Measurements from ENCODE around the gene ZFAND5.

Gene ZFAND5

DNA sequence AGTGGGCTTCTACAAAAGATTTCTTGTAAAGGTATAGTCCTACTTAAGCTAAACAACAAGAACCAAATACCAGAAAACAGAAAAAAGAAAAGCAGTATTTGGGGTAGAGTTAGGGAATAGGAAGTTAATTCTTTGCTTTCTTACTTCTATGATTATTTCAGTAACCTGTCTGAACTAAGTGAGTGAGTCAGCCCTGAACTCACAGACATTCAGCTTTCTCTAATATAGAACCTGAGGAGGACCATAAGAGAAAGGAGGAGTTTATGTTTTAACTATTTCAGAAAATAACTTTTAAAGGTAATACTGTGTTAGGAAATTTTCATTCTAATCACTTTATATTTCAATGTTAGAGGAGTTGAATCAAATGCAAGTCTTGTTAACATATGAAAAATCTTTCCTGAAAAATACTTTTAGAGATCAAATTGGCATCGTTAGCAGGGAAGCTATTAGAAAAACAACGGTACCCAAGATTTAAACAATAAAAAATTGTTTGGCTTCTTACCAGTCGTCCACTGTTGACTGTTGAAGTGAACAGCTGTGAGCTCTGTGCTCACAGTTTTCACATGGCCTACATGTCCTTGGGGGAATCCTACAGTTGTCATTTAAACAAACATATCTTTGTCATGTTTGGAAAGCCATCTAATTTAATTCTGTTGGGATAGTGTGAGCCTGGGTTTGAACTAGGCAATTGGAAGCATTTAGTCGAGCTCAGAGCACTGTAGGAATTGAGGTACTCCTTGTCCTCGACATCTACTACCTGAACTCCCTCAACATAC, 19.9 kb upstream of the ZFAND5 start:
- WGBS (ENCODE audit: insufficient coverage): 97% methylated on average over 3 of the region's 5 CpGs
- no peak for DNase-seq
- ChIA-PET CTCF (interaction anchor here (1.0 to 1.3 kb wide), 2 partner anchors 12 to 76 kb away, joined by 3 read pairs; no protein-coding TSS in a partner anchor), POLR2A (no interaction called here)
- Histone ChIP-seq H3K9me3 (ENCODE audit: control extremely low read depth in 1 of 5, control insufficient read depth in 4 of 5, insufficient read depth in 2 of 5, low read depth in 1 of 5, low read length in 4 of 5) (no peaks in the 10 kb centered on the region), H3K4me1 (ENCODE audit: control extremely low read depth in 1 of 4, control insufficient read depth in 4 of 4, insufficient read depth in 4 of 4, low read length in 3 of 4) (no peaks in the 10 kb centered on the region), H3K36me3 (ENCODE audit: control insufficient read depth in 4 of 4, insufficient read depth in 4 of 4, low read length in 3 of 4) (no peaks in the 10 kb centered on the region), H3K27ac (ENCODE audit: insufficient read depth in 1 of 2, low read depth in 1 of 2, low read length in 2 of 2, poor library complexity in 1 of 2, severe bottlenecking in 2 of 2) (no peak overlapping the region), H3K4me3 (ENCODE audit: control insufficient read depth in 1 of 7, extremely low read depth in 1 of 7, insufficient read depth in 4 of 7, low read depth in 2 of 7, low read length in 6 of 7) (no peak overlapping the region), H3K27me3 (replicated peaks in 2 of 5; ENCODE audit: control insufficient read depth in 4 of 5, insufficient read depth in 5 of 5, low read length in 4 of 5) (no peaks in the 10 kb centered on the region)

DNA sequence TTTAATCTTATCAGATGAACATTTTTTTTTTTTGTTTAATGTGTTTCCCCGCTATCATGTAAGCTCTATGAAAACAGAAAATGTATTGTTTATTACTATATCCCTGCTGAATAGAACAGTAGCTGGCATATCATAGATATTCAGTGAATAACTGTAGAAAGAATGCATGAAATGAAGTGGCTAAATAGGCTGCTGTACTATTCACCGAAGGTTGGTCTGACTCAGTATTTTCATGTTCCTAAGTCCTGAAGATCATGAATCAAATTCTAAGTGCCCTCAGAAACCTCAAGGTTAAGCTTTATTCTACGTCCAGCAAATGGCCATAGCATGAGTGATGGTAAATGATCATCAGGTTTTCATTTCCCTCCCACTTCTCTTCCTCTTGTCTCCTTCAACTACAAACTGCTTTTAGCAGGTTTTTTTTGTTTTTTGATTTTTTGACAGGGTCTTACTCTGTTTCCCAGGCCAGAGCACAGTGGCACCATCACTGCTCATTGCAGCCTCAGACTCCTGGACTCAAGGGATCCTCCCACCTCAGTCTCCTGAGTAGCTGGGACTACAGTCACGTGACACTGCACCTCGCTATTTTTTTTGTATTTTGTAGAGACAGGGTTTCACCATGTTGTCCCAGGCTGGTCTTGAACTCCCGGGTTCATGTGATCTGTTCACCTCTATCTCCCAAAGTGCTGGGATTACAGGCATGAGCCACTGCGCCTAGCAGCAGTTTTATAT, 19.1 kb upstream of the ZFAND5 start:
- Histone ChIP-seq H3K4me1 (ENCODE audit: control extremely low read depth in 1 of 4, control insufficient read depth in 4 of 4, insufficient read depth in 4 of 4, low read length in 3 of 4) (no peaks in the 10 kb centered on the region), H3K4me3 (ENCODE audit: control insufficient read depth in 1 of 7, extremely low read depth in 1 of 7, insufficient read depth in 4 of 7, low read depth in 2 of 7, low read length in 6 of 7) (no peak overlapping the region), H3K36me3 (ENCODE audit: control insufficient read depth in 4 of 4, insufficient read depth in 4 of 4, low read length in 3 of 4) (no peaks in the 10 kb centered on the region), H3K9me3 (ENCODE audit: control extremely low read depth in 1 of 5, control insufficient read depth in 4 of 5, insufficient read depth in 2 of 5, low read depth in 1 of 5, low read length in 4 of 5) (no peaks in the 10 kb centered on the region), H3K27ac (ENCODE audit: insufficient read depth in 1 of 2, low read depth in 1 of 2, low read length in 2 of 2, poor library complexity in 1 of 2, severe bottlenecking in 2 of 2) (no peak overlapping the region), H3K27me3 (replicated peaks in 2 of 5; ENCODE audit: control insufficient read depth in 4 of 5, insufficient read depth in 5 of 5, low read length in 4 of 5) (no peaks in the 10 kb centered on the region)
- CTCF ChIA-PET: interaction anchor here (1.3 kb wide), 2 partner anchors 14 to 76 kb away, joined by 3 read pairs; no protein-coding TSS in a partner anchor
- POLR2A ChIA-PET: no interaction called here
- WGBS (ENCODE audit: insufficient coverage): 83% methylated on average over 3 of the region's 7 CpGs
- no peak for DNase-seq

DNA sequence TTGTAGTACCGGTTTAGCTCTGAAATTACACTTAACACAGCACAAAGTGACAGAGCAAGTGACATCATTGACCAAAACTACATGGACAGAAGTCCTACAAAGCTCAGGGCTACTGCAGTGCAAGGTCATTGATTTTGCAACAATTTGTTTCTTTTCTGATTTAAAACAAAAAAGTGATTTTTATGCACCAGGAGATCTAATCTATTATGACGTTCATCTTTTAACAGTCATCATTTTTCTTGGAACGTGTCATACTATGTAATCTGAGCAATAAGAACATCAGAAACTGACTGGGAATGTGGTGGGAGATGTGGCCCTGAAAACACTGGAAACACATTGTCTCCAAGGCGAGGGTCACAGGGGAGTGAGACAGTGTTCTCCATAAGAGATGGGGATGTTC, 17.4 kb upstream of the ZFAND5 start:
- DNase-seq: no peak
- POLR2A ChIA-PET: no interaction called here
- Histone ChIP-seq H3K27ac (ENCODE audit: insufficient read depth in 1 of 2, low read depth in 1 of 2, low read length in 2 of 2, poor library complexity in 1 of 2, severe bottlenecking in 2 of 2) (no peak overlapping the region), H3K27me3 (replicated peaks in 2 of 5; ENCODE audit: control insufficient read depth in 4 of 5, insufficient read depth in 5 of 5, low read length in 4 of 5) (no peaks in the 10 kb centered on the region), H3K4me3 (ENCODE audit: control insufficient read depth in 1 of 7, extremely low read depth in 1 of 7, insufficient read depth in 4 of 7, low read depth in 2 of 7, low read length in 6 of 7) (no peak overlapping the region), H3K4me1 (ENCODE audit: control extremely low read depth in 1 of 4, control insufficient read depth in 4 of 4, insufficient read depth in 4 of 4, low read length in 3 of 4) (no peaks in the 10 kb centered on the region), H3K36me3 (ENCODE audit: control insufficient read depth in 4 of 4, insufficient read depth in 4 of 4, low read length in 3 of 4) (no peaks in the 10 kb centered on the region), H3K9me3 (ENCODE audit: control extremely low read depth in 1 of 5, control insufficient read depth in 4 of 5, insufficient read depth in 2 of 5, low read depth in 1 of 5, low read length in 4 of 5) (no peaks in the 10 kb centered on the region)
- CTCF ChIA-PET: no interaction called here
- WGBS (ENCODE audit: insufficient coverage): 100% methylated on average over 3 of the region's 4 CpGs

DNA sequence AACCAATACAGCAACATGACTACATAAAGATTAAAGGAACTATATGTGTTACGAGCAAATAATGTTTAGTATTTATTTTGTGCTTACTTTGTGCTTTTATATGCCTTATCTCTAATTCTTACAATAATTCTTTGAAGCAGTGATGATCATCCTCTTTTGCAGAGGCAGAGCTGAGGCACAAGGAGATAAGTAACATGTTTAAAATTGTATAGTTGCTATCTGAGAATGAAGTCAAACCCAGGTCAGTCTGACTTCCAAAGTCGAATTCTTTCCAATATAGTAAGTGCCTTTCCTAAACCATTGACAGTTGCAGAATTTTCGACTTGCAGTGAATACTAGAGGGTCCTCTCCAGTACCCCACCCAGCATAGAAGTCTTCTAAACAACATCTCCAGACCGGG, 12.0 kb upstream of the ZFAND5 start:
- H3K27me3 ChIP-seq (replicated peaks in 2 of 5; ENCODE audit: control insufficient read depth in 4 of 5, insufficient read depth in 5 of 5, low read length in 4 of 5): no peaks in the 10 kb centered on the region
- DNase-seq: no peak
- H3K4me3 ChIP-seq (ENCODE audit: control insufficient read depth in 1 of 7, extremely low read depth in 1 of 7, insufficient read depth in 4 of 7, low read depth in 2 of 7, low read length in 6 of 7): no peak overlapping the region
- ChIA-PET CTCF (no interaction called here), POLR2A (no interaction called here)
- WGBS (ENCODE audit: insufficient coverage): 89% methylated on average over 3 of the region's 4 CpGs
- no peaks in the 10 kb centered on the region for H3K4me1 ChIP-seq (ENCODE audit: control extremely low read depth in 1 of 4, control insufficient read depth in 4 of 4, insufficient read depth in 4 of 4, low read length in 3 of 4)
- H3K9me3 ChIP-seq (ENCODE audit: control extremely low read depth in 1 of 5, control insufficient read depth in 4 of 5, insufficient read depth in 2 of 5, low read depth in 1 of 5, low read length in 4 of 5): no peaks in the 10 kb centered on the region
- H3K36me3 ChIP-seq (ENCODE audit: control insufficient read depth in 4 of 4, insufficient read depth in 4 of 4, low read length in 3 of 4): no peaks in the 10 kb centered on the region
- no peak overlapping the region for H3K27ac ChIP-seq (ENCODE audit: insufficient read depth in 1 of 2, low read depth in 1 of 2, low read length in 2 of 2, poor library complexity in 1 of 2, severe bottlenecking in 2 of 2)

DNA sequence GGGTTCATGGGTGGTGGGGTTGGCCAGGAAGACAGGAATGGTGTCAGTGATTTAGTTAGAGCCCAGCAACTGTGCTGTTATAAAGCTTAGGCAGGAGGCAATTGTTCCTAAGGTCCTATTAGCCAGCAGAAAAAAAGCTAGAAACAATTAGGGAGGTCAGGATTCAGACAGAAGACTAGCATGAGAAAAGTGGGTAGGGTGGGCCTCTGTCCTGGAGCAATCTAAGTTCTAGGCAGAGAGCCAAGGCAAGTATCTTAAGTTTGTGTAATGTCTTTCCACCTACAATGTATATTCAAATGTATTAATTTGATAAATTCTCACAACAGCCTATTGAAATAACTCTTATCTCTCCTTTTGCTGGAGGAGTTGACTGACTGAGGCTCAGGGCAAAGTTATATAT, 6.1 kb upstream of the ZFAND5 start:
- H3K27ac ChIP-seq (ENCODE audit: insufficient read depth in 1 of 2, low read depth in 1 of 2, low read length in 2 of 2, poor library complexity in 1 of 2, severe bottlenecking in 2 of 2): no peak overlapping the region
- no peak overlapping the region for H3K4me3 ChIP-seq (ENCODE audit: control insufficient read depth in 1 of 7, extremely low read depth in 1 of 7, insufficient read depth in 4 of 7, low read depth in 2 of 7, low read length in 6 of 7)
- POLR2A ChIA-PET: interaction anchor here (0.6 kb wide), 1 partner anchor 1962 kb away, joined by 3 read pairs; no protein-coding TSS in a partner anchor
- H3K9me3 ChIP-seq (ENCODE audit: control extremely low read depth in 1 of 5, control insufficient read depth in 4 of 5, insufficient read depth in 2 of 5, low read depth in 1 of 5, low read length in 4 of 5): no peaks in the 10 kb centered on the region
- DNase-seq: no peak
- no peaks in the 10 kb centered on the region for H3K36me3 ChIP-seq (ENCODE audit: control insufficient read depth in 4 of 4, insufficient read depth in 4 of 4, low read length in 3 of 4)
- H3K27me3 ChIP-seq (replicated peaks in 2 of 5; ENCODE audit: control insufficient read depth in 4 of 5, insufficient read depth in 5 of 5, low read length in 4 of 5): no peaks in the 10 kb centered on the region
- no peaks in the 10 kb centered on the region for H3K4me1 ChIP-seq (ENCODE audit: control extremely low read depth in 1 of 4, control insufficient read depth in 4 of 4, insufficient read depth in 4 of 4, low read length in 3 of 4)
- CTCF ChIA-PET: interaction anchor here (1.0 kb wide), 1 partner anchor 12 kb away, joined by 3 read pairs; no protein-coding TSS in a partner anchor

DNA sequence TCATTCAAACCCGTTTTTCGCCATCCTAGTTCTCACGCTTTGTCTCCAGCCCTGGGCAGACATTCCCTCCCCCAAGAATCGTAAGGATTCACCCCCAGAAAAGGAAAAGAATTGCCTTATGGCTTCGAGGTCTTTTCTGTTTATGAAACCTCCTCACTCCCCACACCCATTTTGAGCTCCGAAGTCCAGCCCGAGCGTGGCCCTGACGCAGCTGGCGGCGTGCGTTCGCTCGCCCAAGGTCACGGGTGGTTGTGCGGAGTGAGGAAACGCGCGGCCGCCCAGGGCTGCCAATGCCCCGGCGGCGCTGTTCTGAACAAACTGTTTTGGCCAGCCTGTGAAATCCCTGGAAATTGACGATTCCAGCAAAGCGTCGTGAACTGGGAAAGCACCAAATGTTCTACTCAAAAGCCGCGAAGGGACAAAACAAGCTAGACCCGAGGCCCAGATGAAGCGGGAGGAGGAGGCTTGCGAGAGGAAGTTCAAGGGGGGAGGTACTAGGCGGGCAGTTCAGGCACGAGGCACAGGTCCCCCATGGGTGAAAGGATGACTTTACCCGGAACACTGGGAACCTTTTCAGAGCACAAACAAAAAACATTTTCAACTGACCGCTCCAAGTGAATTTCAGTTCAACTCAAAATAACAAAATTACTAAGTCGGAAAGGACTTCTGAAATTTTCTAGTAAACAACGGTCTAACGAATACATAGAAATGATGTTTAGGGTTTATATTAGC, 683 bp upstream of the ZFAND5 start:
- no peaks in the 10 kb centered on the region for H3K27me3 ChIP-seq (replicated peaks in 2 of 5; ENCODE audit: control insufficient read depth in 4 of 5, insufficient read depth in 5 of 5, low read length in 4 of 5)
- peaks cover 26 to 40% (median 30%) of the 10 kb centered on the region in 4 experiments for H3K4me1 ChIP-seq (ENCODE audit: control extremely low read depth in 1 of 4, control insufficient read depth in 4 of 4, insufficient read depth in 4 of 4, low read length in 3 of 4)
- ChIA-PET CTCF (interaction anchor here (1.0 to 1.4 kb wide), 3 partner anchors 10 to 227 kb away, joined by 3 to 5 read pairs (median 3); no protein-coding TSS in a partner anchor), POLR2A (interaction anchor here (0.7 to 1.1 kb wide), 3 partner anchors 9 to 632 kb away, joined by 3 to 4 read pairs (median 3); no protein-coding TSS in a partner anchor)
- DNase-seq: peak; percentile 63 to 85 (median 82)
- H3K9me3 ChIP-seq (ENCODE audit: control extremely low read depth in 1 of 5, control insufficient read depth in 4 of 5, insufficient read depth in 2 of 5, low read depth in 1 of 5, low read length in 4 of 5): no peaks in the 10 kb centered on the region
- H3K4me3 ChIP-seq (ENCODE audit: control insufficient read depth in 1 of 7, extremely low read depth in 1 of 7, insufficient read depth in 4 of 7, low read depth in 2 of 7, low read length in 6 of 7): peak overlapping the region; percentile 55 to 93 (median 88)
- H3K36me3 ChIP-seq (ENCODE audit: control insufficient read depth in 4 of 4, insufficient read depth in 4 of 4, low read length in 3 of 4): peaks cover 0 to 7% (median 2%) of the 10 kb centered on the region in 4 experiments
- 0% methylated on average over 33 of the region's 38 CpGs for WGBS (ENCODE audit: insufficient coverage)
- peak overlapping the region; percentile 81 to 91 for H3K27ac ChIP-seq (ENCODE audit: insufficient read depth in 1 of 2, low read depth in 1 of 2, low read length in 2 of 2, poor library complexity in 1 of 2, severe bottlenecking in 2 of 2)

Measured in common myeloid progenitor, CD34-positive (primary cell).